H1 (cell line): ENCODE measurements around the gene GALNT2. TPM values are rescaled to one million over a fixed set of nuclear protein-coding genes. Genes with fewer than 3 reads are reported as not detected.

Experiments used
- CTCF ChIA-PET: fragments of 300-600 bp; sonication (Branson Sonifier 250); formaldehyde crosslinking; loops from one replicate; lab custom pipeline; 2021; ENCODE audit not compliant: partially characterized antibody; lab: Charles Lee
- POLR2A ChIA-PET: fragments of 300-600 bp; sonication (Branson Sonifier 250); formaldehyde crosslinking; loops from one replicate; lab custom pipeline; 2021; ENCODE audit warnings: inconsistent platforms; ENCODE audit not compliant: partially characterized antibody; lab: Charles Lee
- DNase-seq, 2 experiments: peaks; one replicate each; pipeline versions ENCODE4 v3.0.0 to v3.0.0-alpha.2; 2010 to 2022; ENCODE audit warnings: low spot score in 2 of 2, low read depth in 1 of 2, mixed read lengths in 1 of 2
- FAIRE-seq: peaks from 2 replicates; lab custom pipeline; 2011; peaks lifted over from hg19 to GRCh38; lab: Jason Lieb, UNC
- H2AFZ ChIP-seq: 2 replicates; pipeline ENCODE4 v1.8.1; 2012; ENCODE audit warnings: low read length, inconsistent platforms
- H2AK5ac ChIP-seq: 2 replicates; pipeline ENCODE4 v1.6.1; 2013; ENCODE audit warnings: low read depth, low read length
- H2BK120ac ChIP-seq: replicated peaks from 2 replicates; pipeline ENCODE3; 2013; ENCODE audit warnings: low read depth, low read length, inconsistent platforms
- H2BK12ac ChIP-seq: 2 replicates; pipeline ENCODE4 v1.6.1; 2013; ENCODE audit warnings: low read depth, low read length
- H2BK15ac ChIP-seq: 2 replicates; pipeline ENCODE4 v1.6.1; 2013; ENCODE audit warnings: low read length
- H2BK20ac ChIP-seq: 2 replicates; pipeline ENCODE4 v1.6.1; 2013; ENCODE audit warnings: low read length
- H2BK5ac ChIP-seq: 2 replicates; pipeline ENCODE4 v1.6.1; 2013; ENCODE audit warnings: low read depth, low read length
- H3K14ac ChIP-seq: 2 replicates; pipeline ENCODE4 v1.6.1; 2013; ENCODE audit warnings: inconsistent platforms; ENCODE audit not compliant: insufficient read length
- H3K18ac ChIP-seq: 2 replicates; pipeline ENCODE4 v1.6.1; 2013; ENCODE audit warnings: low read length; ENCODE audit errors: extremely low read depth
- H3K23ac ChIP-seq: 2 replicates; pipeline ENCODE4 v1.6.1; 2013; ENCODE audit warnings: inconsistent platforms; ENCODE audit not compliant: insufficient read length
- H3K23me2 ChIP-seq: 2 replicates; pipeline ENCODE4 v1.6.1; 2013; ENCODE audit warnings: low read depth, low read length
- H3K27ac ChIP-seq: 2 replicates; pipeline ENCODE4 v1.6.1; 2011; ENCODE audit warnings: low read depth, low read length, inconsistent platforms
- H3K27me3 ChIP-seq, 4 experiments: replicated peaks in 1 of 4; 1 replicate in 1 of 4; 2 replicates in 3 of 4; pipeline versions ENCODE4 v1.6.1 to v1.8.1; 2011 to 2013; ENCODE audit warnings: low read length in 3 of 4, mild to moderate bottlenecking in 3 of 4, inconsistent platforms in 2 of 4, mixed read lengths in 2 of 4, moderate library complexity in 1 of 4; ENCODE audit not compliant: control insufficient read depth in 3 of 4, insufficient read depth in 3 of 4; ENCODE audit errors: extremely low read depth in 1 of 4
- H3K36me3 ChIP-seq, 4 experiments: 2 replicates each; pipeline versions ENCODE4 v1.6.1 to v1.8.1; 2011 to 2013; ENCODE audit warnings: mild to moderate bottlenecking in 4 of 4, low read length in 3 of 4, moderate library complexity in 2 of 4, control low read depth in 1 of 4, inconsistent platforms in 1 of 4; ENCODE audit not compliant: insufficient read depth in 4 of 4, control insufficient read depth in 2 of 4
- H3K4ac ChIP-seq: replicated peaks from 2 replicates; pipeline ENCODE3; 2013; ENCODE audit warnings: low read length, low read depth, mixed read lengths, inconsistent platforms; ENCODE audit not compliant: insufficient read length
- H3K4me1 ChIP-seq, 4 experiments: replicated peaks in 1 of 4; 1 replicate in 1 of 4; 2 replicates in 3 of 4; pipeline versions ENCODE4 v1.6.1 to v1.8.1; 2011 to 2013; ENCODE audit warnings: low read length in 3 of 4, inconsistent platforms in 2 of 4, mixed read lengths in 1 of 4; ENCODE audit not compliant: insufficient read depth in 4 of 4, control insufficient read depth in 3 of 4
- H3K4me2 ChIP-seq, 2 experiments: 2 replicates each; pipeline versions ENCODE4 v1.6.1 to v1.8.1; 2011 to 2013; ENCODE audit warnings: low read depth in 2 of 2, low read length in 2 of 2, control low read depth in 1 of 2, inconsistent platforms in 1 of 2, mild to moderate bottlenecking in 1 of 2; ENCODE audit not compliant: insufficient read depth in 1 of 2
- H3K4me3 ChIP-seq, 4 experiments: fragments of 200-600, 300-600 bp in 1 of 4; sonication (generic), shearing (Covaris generic), sonication (Bioruptor Twin) in 1 of 4; 2 replicates each; pipeline versions ENCODE4 v1.5.1 to v1.8.1; 2011 to 2016; ENCODE audit warnings: low read length in 4 of 4, low read depth in 3 of 4, control low read depth in 2 of 4, inconsistent platforms in 2 of 4, mild to moderate bottlenecking in 2 of 4, mixed read lengths in 1 of 4, moderate library complexity in 1 of 4; ENCODE audit not compliant: insufficient read depth in 2 of 4; ENCODE audit errors: extremely low read depth in 1 of 4
- H3K56ac ChIP-seq: replicated peaks from 2 replicates; pipeline ENCODE3; 2013; ENCODE audit warnings: low read depth, mild to moderate bottlenecking, mixed read lengths, low read length, inconsistent platforms; ENCODE audit not compliant: insufficient read length
- H3K79me1 ChIP-seq: 2 replicates; pipeline ENCODE4 v1.6.1; 2013; ENCODE audit warnings: low read depth, low read length, control low read depth
- H3K79me2 ChIP-seq, 2 experiments: 2 replicates each; pipeline versions ENCODE4 v1.6.1 to v1.8.1; 2012 to 2013; ENCODE audit warnings: low read length in 2 of 2, mild to moderate bottlenecking in 2 of 2, inconsistent platforms in 1 of 2; ENCODE audit not compliant: insufficient read depth in 2 of 2, control insufficient read depth in 1 of 2
- H3K9ac ChIP-seq, 4 experiments: replicated peaks in 1 of 4; 1 replicate in 1 of 4; 2 replicates in 3 of 4; pipeline versions ENCODE4 v1.6.1 to v1.8.1; 2011 to 2013; ENCODE audit warnings: low read depth in 3 of 4, low read length in 3 of 4, control low read depth in 2 of 4, mild to moderate bottlenecking in 2 of 4, moderate library complexity in 2 of 4, inconsistent platforms in 1 of 4; ENCODE audit errors: extremely low read depth in 1 of 4
- H3K9me3 ChIP-seq, 2 experiments: 2 replicates each; pipeline versions ENCODE4 v1.6.1 to v1.8.1; 2012 to 2013; ENCODE audit warnings: mild to moderate bottlenecking in 2 of 2, moderate library complexity in 2 of 2, control low read depth in 1 of 2, inconsistent platforms in 1 of 2, low read depth in 1 of 2, low read length in 1 of 2, mixed read lengths in 1 of 2; ENCODE audit not compliant: insufficient read depth in 2 of 2
- H4K20me1 ChIP-seq, 2 experiments: replicated peaks in 1 of 2; 2 replicates each; pipeline versions ENCODE3 to v1.8.1; 2011 to 2013; ENCODE audit warnings: inconsistent platforms in 2 of 2, low read length in 2 of 2, mild to moderate bottlenecking in 1 of 2; ENCODE audit not compliant: insufficient read depth in 2 of 2, control insufficient read depth in 1 of 2
- H4K5ac ChIP-seq: 2 replicates; pipeline ENCODE4 v1.6.1; 2013; ENCODE audit warnings: low read length, low read depth, mixed read lengths, inconsistent platforms; ENCODE audit not compliant: insufficient read length
- H4K8ac ChIP-seq: 2 replicates; pipeline ENCODE4 v1.8.0; 2013; ENCODE audit warnings: mild to moderate bottlenecking, moderate library complexity, low read length, inconsistent platforms; ENCODE audit not compliant: insufficient read depth; ENCODE audit errors: extremely low read depth
- H4K91ac ChIP-seq: replicated peaks from 2 replicates; pipeline ENCODE3; 2013; ENCODE audit warnings: low read length, mixed read lengths, inconsistent platforms; ENCODE audit not compliant: insufficient read length
- ATF2 ChIP-seq: IDR thresholded peaks from 2 replicates; pipeline ENCODE4 v1.6.1; 2012; ENCODE audit warnings: low read length, inconsistent platforms
- BRCA1 ChIP-seq: IDR thresholded peaks from 2 replicates; pipeline ENCODE4 v1.6.1; 2012; ENCODE audit warnings: low read depth, low read length, improper control_type of control experiment
- CEBPB ChIP-seq: IDR thresholded peaks from 2 replicates; pipeline ENCODE4 v1.6.1; 2012; ENCODE audit warnings: low read depth, low read length
- CHD2 ChIP-seq: IDR thresholded peaks from 2 replicates; pipeline ENCODE4 v1.6.1; 2012; ENCODE audit warnings: low read length, improper control_type of control experiment
- CREB1 ChIP-seq: IDR thresholded peaks from 2 replicates; pipeline ENCODE4 v1.6.1; 2012; ENCODE audit warnings: inconsistent platforms
- EZH2 ChIP-seq: fragments of 200-600 bp; sonication (generic); IDR thresholded peaks from 2 replicates; pipeline ENCODE4 v1.7.1; 2012; ENCODE audit warnings: low read depth, mild to moderate bottlenecking, moderate library complexity, low read length, inconsistent platforms; ENCODE audit not compliant: severe bottlenecking
- HDAC2 ChIP-seq, 2 experiments: fragments of 300-600 bp in 1 of 2; sonication (generic) in 1 of 2; IDR thresholded peaks; 2 replicates each; pipeline ENCODE4 v1.6.1; 2011 to 2012; ENCODE audit warnings: low read depth in 2 of 2, low read length in 2 of 2, mild to moderate bottlenecking in 2 of 2, moderate library complexity in 2 of 2, borderline replicate concordance in 1 of 2, inconsistent platforms in 1 of 2
- KDM1A ChIP-seq: fragments of 200-600, 300-600 bp; sonication (generic); IDR thresholded peaks from 2 replicates; pipeline ENCODE4 v1.7.1; 2016; ENCODE audit warnings: mild to moderate bottlenecking, low read length, borderline replicate concordance
- RNF2 ChIP-seq: fragments of 200-900, 300-1000 bp; sonication (generic); IDR thresholded peaks from 2 replicates; pipeline ENCODE4 v1.7.1; 2016; ENCODE audit warnings: borderline replicate concordance, low read depth, mild to moderate bottlenecking, antibody characterized with exemption, low read length; ENCODE audit not compliant: poor library complexity, severe bottlenecking; ENCODE audit errors: missing control alignments
- RXRA ChIP-seq: IDR thresholded peaks from 2 replicates; pipeline ENCODE4 v1.6.1; 2011; ENCODE audit warnings: low read depth, mild to moderate bottlenecking, low read length, moderate library complexity; ENCODE audit not compliant: insufficient read depth
- SIRT6 ChIP-seq: IDR thresholded peaks from one replicate; pipeline ENCODE4 v1.7.1; 2012; ENCODE audit warnings: low read length, inconsistent platforms
- TCF12 ChIP-seq: IDR thresholded peaks from 2 replicates; pipeline ENCODE4 v1.6.1; 2011; ENCODE audit warnings: low read depth, mild to moderate bottlenecking, low read length
- TEAD4 ChIP-seq: IDR thresholded peaks from 2 replicates; pipeline ENCODE4 v1.6.1; 2012; ENCODE audit warnings: low read depth, low read length, inconsistent platforms, mixed read lengths
- WGBS, 2 experiments: shearing (Covaris generic) in 1 of 2; methylation state at CpG; one replicate each; pipeline versions ENCODE4 v1.1.6 to v1.1.7; 2013 to 2015; ENCODE audit warnings: low lambda C conversion rate in 2 of 2, mixed read lengths in 2 of 2, inconsistent platforms in 1 of 2, low coverage in 1 of 2, missing lambda C conversion rate in 1 of 2; ENCODE audit not compliant: insufficient replicate concordance in 2 of 2, insufficient coverage in 1 of 2, insufficient read length in 1 of 2; ENCODE audit errors: extremely low coverage in 1 of 2, missing lambda C conversion rate in 1 of 2; 5-methylcytosine and 5-hydroxymethylcytosine counted together
- polyA plus RNA-seq, 7 experiments: library from polyadenylated mRNA; depleted of rRNA in 3 of 7; stranded (reverse) in 5 of 7; unstranded in 2 of 7; fragments of >200 nt in 5 of 7; fragments of 200-250 nt in 2 of 7; gene quantifications; 1 replicate in 5 of 7; 2 replicates in 1 of 7; 4 replicates in 1 of 7; pipeline versions ENCODE4 v1.2.1 to v1.2.3, GENCODE V29; 2011 to 2013; ENCODE audit warnings: missing spikeins in 2 of 7, mixed read lengths in 2 of 7
- total RNA-seq: library from RNA; stranded (reverse); fragmentation: NEBNext Ultra II Directional; extraction: Animal tissue kit (Norgen Biotek cat#: 25700); gene quantifications from 2 replicates; pipeline ENCODE4 v1.2.1, GENCODE V29; 2021

The GALNT2 gene
- total and polyA plus RNA-seq, 2 of the 8 experiments (the other 6 are each of a cell fraction or from before 2014, with no cell fraction given), result 34.5 to 75.3 TPM

GRCh38 chr1:230048322-230048721 is 18.7 kb upstream of the GALNT2 start:
- no peak overlapping the region for H2BK120ac ChIP-seq
- H3K4ac ChIP-seq, result no peak overlapping the region
- FAIRE-seq (no peak), DNase-seq (no peak)
- H3K9ac ChIP-seq, result no peak overlapping the region
- H2BK5ac ChIP-seq, result no peak overlapping the region
- H3K36me3 ChIP-seq, result no peaks in the 10 kb centered on the region
- H3K4me2 ChIP-seq, result no peak overlapping the region
- H2BK12ac ChIP-seq, result no peak overlapping the region
- no peak overlapping the region for H4K5ac ChIP-seq
- H4K91ac ChIP-seq, result no peak overlapping the region
- H3K27me3 ChIP-seq, result no peaks in the 10 kb centered on the region; a peak in 1 of 7 replicates
- H3K23ac ChIP-seq, result no peak overlapping the region
- no peak overlapping the region for H3K27ac ChIP-seq
- H3K4me3 ChIP-seq, result no peak overlapping the region
- H3K79me2 ChIP-seq, result no peaks in the 10 kb centered on the region
- H4K8ac ChIP-seq, result no peak overlapping the region
- no peak overlapping the region for H2BK15ac ChIP-seq
- no peak overlapping the region for H3K18ac ChIP-seq
- ChIA-PET CTCF (interaction anchor here (2.0 kb wide), 1 partner anchor 11 kb away, joined by 4 read pairs; no protein-coding TSS in a partner anchor), POLR2A (no interaction called here)
- no peaks in the 10 kb centered on the region for H4K20me1 ChIP-seq
- no peaks in the 10 kb centered on the region for H3K79me1 ChIP-seq
- WGBS, 2 experiments, result 93% methylated on average over 2 of the region's 2 CpGs; no CpG with 5 or more reads in 1 of the 2 experiments
- H3K56ac ChIP-seq, result no peak overlapping the region
- no peak overlapping the region for H2AK5ac ChIP-seq
- H3K9me3 ChIP-seq, result no peaks in the 10 kb centered on the region
- H3K4me1 ChIP-seq, result peaks cover 0 to 9% (median 6%) of the 10 kb centered on the region in 4 experiments; a peak in 5 of 7 replicates
- H3K23me2 ChIP-seq, result no peaks in the 10 kb centered on the region
- no peak overlapping the region for H2AFZ ChIP-seq
- no peak overlapping the region for H3K14ac ChIP-seq
- 0 out of 2 replicates have a peak overlapping the region, but pooled peaks have one; percentile 9 for H2BK20ac ChIP-seq
- TF ChIP-seq BRCA1 (no peak), TEAD4 (no peak), CREB1 (no peak), TCF12 (no peak), EZH2 (no peak), SIRT6 (no peak), HDAC2 (IDR thresholded peaks at IDR 0.05; ENCODE audit: borderline replicate concordance in 1 of 2, low read depth in 2 of 2, low read length in 2 of 2) (no peak), RXRA (no peak), CEBPB (no peak), CHD2 (no peak), RNF2 (no peak), ATF2 (no peak), KDM1A (no peak)
